Right atrium auricular region (tissue), 2 donors: ENCODE measurements around the gene RNF103. TPM values are rescaled to one million over a fixed set of nuclear protein-coding genes. Genes with fewer than 3 reads are reported as not detected.
A peak's percentile ranks its signal among the peaks of the same experiment; 100 is the strongest.

ENCODE experiments used
- DNase-seq: peaks from one replicate; pipeline ENCODE4 v3.0.0-alpha.2; 2019; ENCODE audit warnings: low spot score
- H3K27ac ChIP-seq, 2 donors: fragments of 200-600 bp; sonication (generic); 1 replicate in 1 of 2; 2 replicates in 1 of 2; pipeline ENCODE4 v1.5.1; 2016 to 2019
- H3K27me3 ChIP-seq, 2 donors: fragments of 200-600 bp; sonication (generic); one replicate each; pipeline versions ENCODE4 v1.5.1 to v1.6.0; 2017 to 2019
- H3K36me3 ChIP-seq: fragments of 200-600 bp; sonication (generic); one replicate; pipeline ENCODE4 v1.5.1; 2016
- H3K4me1 ChIP-seq, 2 donors: fragments of 200-600 bp; sonication (generic); one replicate each; pipeline versions ENCODE4 v1.5.1 to v1.6.0; 2017 to 2019
- H3K4me3 ChIP-seq, 2 donors: fragments of 200-600 bp; sonication (generic); 1 replicate in 1 of 2; 2 replicates in 1 of 2; pipeline ENCODE4 v1.5.1; 2017 to 2019; ENCODE audit warnings: mild to moderate bottlenecking in 1 of 2, moderate library complexity in 1 of 2
- H3K9me3 ChIP-seq, 2 donors: fragments of 200-600 bp; sonication (generic); one replicate each; pipeline ENCODE4 v1.5.1; 2019
- CTCF ChIP-seq, 2 donors: fragments of 200-600 bp; sonication (generic); IDR thresholded peaks; one replicate each; pipeline ENCODE4 v1.5.1; 2019; ENCODE audit warnings: antibody characterized with exemption in 2 of 2
- total RNA-seq, 2 donors: library from RNA; depleted of rRNA; stranded (reverse); fragments of >200 nt; gene quantifications; one replicate each; pipeline ENCODE4 v1.1.0, GENCODE V29; 2016

Gene RNF103
- total RNA-seq, 2 donors from 2014 or later, result 45.3 to 61.6 TPM

GRCh38 chr2:86632672-86633071, 9.0 kb upstream of the RNF103 start:
- Histone ChIP-seq H3K9me3 (no peaks in the 10 kb centered on the region), H3K27me3 (no peaks in the 10 kb centered on the region), H3K36me3 (no peaks in the 10 kb centered on the region), H3K27ac (no peak overlapping the region), H3K4me3 (no peak overlapping the region), H3K4me1 (peaks cover 0 to 18% of the 10 kb centered on the region in 2 donors)
- no peak for TF ChIP-seq CTCF (IDR thresholded peaks at IDR 0.05)
- no peak for DNase-seq

- Histone ChIP-seq H3K4me3 (no peak overlapping the region), H3K4me1 (peaks cover 0 to 18% of the 10 kb centered on the region in 2 donors), H3K27me3 (no peaks in the 10 kb centered on the region), H3K9me3 (no peaks in the 10 kb centered on the region), H3K27ac (no peak overlapping the region), H3K36me3 (no peaks in the 10 kb centered on the region)
- DNase-seq, result no peak
- no peak for TF ChIP-seq CTCF (IDR thresholded peaks at IDR 0.05)
Measured at GRCh38 chr2:86631846-86632485, 8.3 kb upstream of the RNF103 start.

GRCh38 chr2:86628091-86628522, 4.4 kb upstream of the RNF103 start:
- no peaks in the 10 kb centered on the region for H3K36me3 ChIP-seq
- peaks cover 0 to 16% of the 10 kb centered on the region in 2 donors for H3K4me1 ChIP-seq
- no peak overlapping the region for H3K27ac ChIP-seq
- no peak overlapping the region for H3K4me3 ChIP-seq
- H3K9me3 ChIP-seq, result no peaks in the 10 kb centered on the region
- DNase-seq, result no peak
- no peaks in the 10 kb centered on the region for H3K27me3 ChIP-seq
- TF ChIP-seq CTCF (IDR thresholded peaks at IDR 0.05), result no peak

GRCh38 chr2:86627550-86627949, 3.9 kb upstream of the RNF103 start:
- Histone ChIP-seq H3K27ac (no peak overlapping the region), H3K4me1 (peaks cover 0 to 11% of the 10 kb centered on the region in 2 donors), H3K36me3 (no peaks in the 10 kb centered on the region), H3K27me3 (no peaks in the 10 kb centered on the region), H3K4me3 (no peak overlapping the region), H3K9me3 (no peaks in the 10 kb centered on the region)
- no peak for DNase-seq
- no peak for TF ChIP-seq CTCF (IDR thresholded peaks at IDR 0.05)

GRCh38 chr2:86625096-86625495, 1.4 kb upstream of the RNF103 start:
- no peak overlapping the region for H3K4me3 ChIP-seq
- TF ChIP-seq CTCF (IDR thresholded peaks at IDR 0.05), result no peak
- H3K36me3 ChIP-seq, result peaks cover under 1% of the 10 kb centered on the region
- no peaks in the 10 kb centered on the region for H3K9me3 ChIP-seq
- DNase-seq, result no peak
- H3K27me3 ChIP-seq, result no peaks in the 10 kb centered on the region
- no peak overlapping the region for H3K27ac ChIP-seq
- peaks cover 0 to 15% of the 10 kb centered on the region in 2 donors for H3K4me1 ChIP-seq

GRCh38 chr2:86624267-86624547, 542 bp upstream of the RNF103 start:
- H3K27ac ChIP-seq, result peak overlapping the region; percentile 97 to 98
- H3K4me1 ChIP-seq, result peaks cover 0 to 23% of the 10 kb centered on the region in 2 donors
- DNase-seq, result no peak
- no peaks in the 10 kb centered on the region for H3K27me3 ChIP-seq
- no peak for TF ChIP-seq CTCF (IDR thresholded peaks at IDR 0.05)
- peaks cover 6% of the 10 kb centered on the region for H3K36me3 ChIP-seq
- H3K9me3 ChIP-seq, result no peaks in the 10 kb centered on the region
- H3K4me3 ChIP-seq, result peak overlapping the region; percentile 86 to 87
